ENCODE results near the gene UQCC2.

UQCC2 gene

GRCh38 chr6:33677689-33678088 lies 33.8 kb downstream of the UQCC2 start:
- TF ChIP-seq GABPA (IDR thresholded peaks at IDR 0.05; ENCODE audit: low read depth) (no peak), REST (IDR thresholded peaks at IDR 0.05; ENCODE audit: insufficient replicate concordance, low read depth) (no peak), CTCF (IDR thresholded peaks at IDR 0.05; ENCODE audit: insufficient read depth, low read length) (no peak), SPI1 (IDR thresholded peaks at IDR 0.05; ENCODE audit: borderline replicate concordance, low read depth) (no peak), POLR2AphosphoS5 (IDR thresholded peaks at IDR 0.05; ENCODE audit: low read depth) (no peak)
- DNase-seq (ENCODE audit: low read depth in 1 of 2, low spot score in 1 of 2), result no peak
- no peaks in the 10 kb centered on the region for H3K27me3 ChIP-seq (ENCODE audit: insufficient read depth, poor library complexity, severe bottlenecking)
- H3K27ac ChIP-seq (replicated peaks), result no peak overlapping the region
- H3K4me3 ChIP-seq (replicated peaks; ENCODE audit: insufficient read depth, low read length), result no peak overlapping the region

GRCh38 chr6:33677143-33677660 lies 34.3 kb downstream of the UQCC2 start:
- TF ChIP-seq CTCF (IDR thresholded peaks at IDR 0.05; ENCODE audit: insufficient read depth, low read length) (no peak), SPI1 (IDR thresholded peaks at IDR 0.05; ENCODE audit: borderline replicate concordance, low read depth) (no peak), POLR2AphosphoS5 (IDR thresholded peaks at IDR 0.05; ENCODE audit: low read depth) (no peak), REST (IDR thresholded peaks at IDR 0.05; ENCODE audit: insufficient replicate concordance, low read depth) (no peak), GABPA (IDR thresholded peaks at IDR 0.05; ENCODE audit: low read depth) (no peak)
- Histone ChIP-seq H3K27ac (replicated peaks) (no peak overlapping the region), H3K27me3 (ENCODE audit: insufficient read depth, poor library complexity, severe bottlenecking) (no peaks in the 10 kb centered on the region), H3K4me3 (replicated peaks; ENCODE audit: insufficient read depth, low read length) (no peak overlapping the region)
- no peak for DNase-seq (ENCODE audit: low read depth in 1 of 2, low spot score in 1 of 2)

- no peak for DNase-seq (ENCODE audit: low read depth in 1 of 2, low spot score in 1 of 2)
- Histone ChIP-seq H3K27me3 (ENCODE audit: insufficient read depth, poor library complexity, severe bottlenecking) (no peaks in the 10 kb centered on the region), H3K4me3 (replicated peaks; ENCODE audit: insufficient read depth, low read length) (no peak overlapping the region), H3K27ac (replicated peaks) (no peak overlapping the region)
- TF ChIP-seq POLR2AphosphoS5 (IDR thresholded peaks at IDR 0.05; ENCODE audit: low read depth) (no peak), REST (IDR thresholded peaks at IDR 0.05; ENCODE audit: insufficient replicate concordance, low read depth) (no peak), SPI1 (IDR thresholded peaks at IDR 0.05; ENCODE audit: borderline replicate concordance, low read depth) (no peak), CTCF (IDR thresholded peaks at IDR 0.05; ENCODE audit: insufficient read depth, low read length) (no peak), GABPA (IDR thresholded peaks at IDR 0.05; ENCODE audit: low read depth) (no peak)
Observed at GRCh38 chr6:33676416-33677142, 34.9 kb downstream of the UQCC2 start.

Data from HL-60 (cell line).